Activated naive CD8-positive, alpha-beta T cell treated with anti-CD3 and anti-CD28 coated beads, Interleukin-2, amount 10 ng/mL, durations not matched to agents 7 days and 5 days (primary cell): ENCODE measurements around the gene OTX2. TPM values are rescaled to one million over a fixed set of nuclear protein-coding genes. Genes with fewer than 3 reads are reported as not detected.
A peak's percentile ranks its signal among the peaks of the same experiment; 100 is the strongest.

Experiments used
- ATAC-seq: fragments of 150-1000 bp; cut with Tn5 transposase; one replicate; pipeline ENCODE4 v1.10.0; 2021; ENCODE audit warnings: low read depth, moderate library complexity
- POLR2A ChIA-PET: fragments of 350-600 bp; sonication (Branson Sonifier 250); formaldehyde crosslinking; loops from one replicate; lab custom pipeline; 2021; ENCODE audit warnings: antibody characterized with exemption; lab: Charles Lee
- DNase-seq: peaks from one replicate; pipeline ENCODE4 v3.0.0; 2021
- H3K27ac Mint-ChIP-seq: one replicate; pipeline ENCODE4 v1.8.0; 2022; ENCODE audit warnings: mild to moderate bottlenecking, mixed read lengths
- H3K27me3 Mint-ChIP-seq: one replicate; pipeline ENCODE4 v1.8.0; 2022; ENCODE audit warnings: mild to moderate bottlenecking, moderate library complexity, mixed read lengths
- H3K36me3 Mint-ChIP-seq: one replicate; pipeline ENCODE4 v1.8.0; 2021; ENCODE audit warnings: mild to moderate bottlenecking, mixed read lengths
- H3K4me1 Mint-ChIP-seq: one replicate; pipeline ENCODE4 v1.8.0; 2021; ENCODE audit warnings: mixed read lengths
- H3K4me3 Mint-ChIP-seq: one replicate; pipeline ENCODE4 v1.8.0; 2022; ENCODE audit warnings: mild to moderate bottlenecking, moderate library complexity, mixed read lengths
- H3K9me3 Mint-ChIP-seq: one replicate; pipeline ENCODE4 v1.8.0; 2021; ENCODE audit warnings: mixed read lengths
- total RNA-seq, 2 experiments: library from RNA; stranded (reverse); gene quantifications; one replicate each; pipeline ENCODE4 v1.2.3, GENCODE V29; 2021

Gene OTX2
- total RNA-seq, 2 experiments from 2014 or later, result not detected

DNA sequence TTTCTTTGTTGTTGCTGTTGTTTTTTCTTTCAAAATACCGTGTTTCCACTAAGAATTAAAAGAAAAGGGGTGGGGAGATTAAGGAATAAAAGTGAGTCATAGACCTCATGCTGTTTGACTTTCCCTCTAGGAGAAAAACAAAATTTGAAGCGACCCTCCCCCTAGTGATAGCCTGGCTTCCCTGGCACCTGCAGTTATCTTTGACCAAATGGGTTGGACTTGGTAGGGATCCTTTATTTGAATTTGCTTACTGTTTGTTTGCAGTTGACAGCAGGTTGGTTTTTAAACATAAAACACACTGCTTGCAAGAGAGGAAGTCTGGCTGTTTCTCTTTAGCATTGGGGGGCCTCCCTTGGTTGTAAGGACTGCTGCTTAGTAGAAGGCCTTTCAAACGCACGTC lies 14.0 kb downstream of the OTX2 start:
- Mint-ChIP-seq H3K4me1 (peaks cover 2% of the 10 kb centered on the region), H3K9me3 (no peaks in the 10 kb centered on the region), H3K36me3 (no peaks in the 10 kb centered on the region), H3K27me3 (peaks cover 71% of the 10 kb centered on the region), H3K27ac (no peak overlapping the region), H3K4me3 (no peak overlapping the region)
- DNase-seq (no peak), ATAC-seq (no peak)
- POLR2A ChIA-PET, result no interaction called here

DNA sequence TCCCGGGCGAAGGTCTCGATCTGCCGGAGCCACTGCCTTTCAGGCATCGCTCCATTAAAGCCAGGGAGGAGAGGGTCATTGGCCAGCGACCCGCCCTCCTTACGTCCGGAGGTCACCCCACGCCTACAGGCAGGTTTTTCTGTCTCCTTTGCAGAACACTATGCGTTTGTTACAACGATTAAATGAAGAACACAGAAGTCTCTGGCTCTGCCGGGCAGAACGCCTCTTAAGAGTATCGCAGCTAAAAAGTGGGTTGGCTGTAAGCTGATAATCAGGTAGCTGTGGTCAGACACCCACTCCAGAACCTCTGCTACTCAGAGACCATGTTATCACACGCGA lies 15.0 kb downstream of the OTX2 start:
- Mint-ChIP-seq H3K9me3 (no peaks in the 10 kb centered on the region), H3K27ac (no peak overlapping the region), H3K4me3 (no peak overlapping the region), H3K4me1 (peaks cover 2% of the 10 kb centered on the region), H3K27me3 (peaks cover 63% of the 10 kb centered on the region), H3K36me3 (no peaks in the 10 kb centered on the region)
- POLR2A ChIA-PET, result no interaction called here
- no peak for DNase-seq
- no peak for ATAC-seq

DNA sequence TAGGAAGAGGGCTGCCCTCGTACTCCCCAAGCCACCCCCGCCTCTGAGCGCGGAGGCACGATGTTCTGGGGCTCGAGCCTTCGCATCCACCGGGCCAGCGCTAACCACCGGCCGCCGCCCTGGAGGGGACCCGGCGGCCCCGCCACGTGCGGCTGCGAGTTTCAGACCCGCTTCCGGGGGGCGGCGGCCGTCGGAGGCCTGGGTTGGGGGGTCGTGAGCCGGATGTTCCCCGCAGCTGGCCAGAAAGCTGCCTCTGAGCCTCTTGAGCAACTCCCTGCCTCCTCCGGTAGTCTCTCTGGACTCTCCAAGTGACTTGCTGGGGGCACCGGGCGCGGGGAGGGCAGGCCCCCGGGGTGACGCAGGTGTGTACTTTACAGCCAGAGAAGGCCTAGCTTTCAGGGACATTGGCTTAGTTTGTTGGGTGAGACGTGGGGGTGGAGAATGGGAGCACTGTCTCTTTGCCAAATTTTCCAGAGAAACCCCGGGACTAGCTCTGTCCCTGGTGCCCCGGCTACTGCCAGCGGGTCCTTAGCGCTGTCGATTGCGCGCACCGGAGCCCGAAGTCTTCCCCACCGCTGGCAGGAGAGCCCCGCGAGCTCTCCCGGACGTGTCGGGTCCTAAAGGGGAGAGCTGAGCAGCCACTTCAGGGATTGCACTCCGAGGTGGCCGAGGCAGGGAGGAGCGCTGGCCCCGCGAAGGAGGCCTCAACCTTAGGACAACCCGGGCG lies 15.6 kb downstream of the OTX2 start:
- no peak overlapping the region for H3K27ac Mint-ChIP-seq
- DNase-seq, result peak; percentile 25
- H3K4me3 Mint-ChIP-seq, result no peak overlapping the region
- H3K4me1 Mint-ChIP-seq, result peaks cover 2% of the 10 kb centered on the region
- no peaks in the 10 kb centered on the region for H3K9me3 Mint-ChIP-seq
- H3K27me3 Mint-ChIP-seq, result peaks cover 60% of the 10 kb centered on the region
- ATAC-seq, result no peak
- no peaks in the 10 kb centered on the region for H3K36me3 Mint-ChIP-seq
- POLR2A ChIA-PET, result no interaction called here

DNA sequence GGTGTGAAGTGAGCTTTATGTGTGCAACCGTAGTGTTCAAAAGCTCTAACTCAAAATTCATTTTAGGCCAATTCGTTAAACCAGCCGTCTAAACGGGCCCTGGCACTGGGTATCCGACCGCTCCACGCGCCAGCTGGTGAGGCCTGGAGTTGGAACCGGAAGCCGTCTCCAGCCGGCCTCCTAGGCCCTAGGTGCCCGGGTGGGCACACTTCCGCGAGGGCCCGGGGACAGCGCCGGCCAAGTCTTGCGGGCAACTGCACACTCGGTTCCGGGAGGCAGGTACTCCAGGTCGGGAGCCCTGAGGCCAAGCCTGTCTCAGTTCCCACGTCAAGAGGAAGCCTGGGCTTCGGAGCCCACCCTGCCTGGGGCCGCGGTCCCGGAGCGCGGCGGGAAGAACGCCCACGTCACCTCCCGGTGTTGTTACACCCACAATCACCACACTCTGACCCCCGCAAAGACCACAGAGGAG lies 16.2 kb downstream of the OTX2 start:
- POLR2A ChIA-PET, result no interaction called here
- H3K4me1 Mint-ChIP-seq, result peaks cover 2% of the 10 kb centered on the region
- no peaks in the 10 kb centered on the region for H3K9me3 Mint-ChIP-seq
- ATAC-seq, result no peak
- peaks cover 54% of the 10 kb centered on the region for H3K27me3 Mint-ChIP-seq
- H3K27ac Mint-ChIP-seq, result no peak overlapping the region
- DNase-seq, result peak; percentile 27
- H3K36me3 Mint-ChIP-seq, result no peaks in the 10 kb centered on the region
- H3K4me3 Mint-ChIP-seq, result no peak overlapping the region

DNA sequence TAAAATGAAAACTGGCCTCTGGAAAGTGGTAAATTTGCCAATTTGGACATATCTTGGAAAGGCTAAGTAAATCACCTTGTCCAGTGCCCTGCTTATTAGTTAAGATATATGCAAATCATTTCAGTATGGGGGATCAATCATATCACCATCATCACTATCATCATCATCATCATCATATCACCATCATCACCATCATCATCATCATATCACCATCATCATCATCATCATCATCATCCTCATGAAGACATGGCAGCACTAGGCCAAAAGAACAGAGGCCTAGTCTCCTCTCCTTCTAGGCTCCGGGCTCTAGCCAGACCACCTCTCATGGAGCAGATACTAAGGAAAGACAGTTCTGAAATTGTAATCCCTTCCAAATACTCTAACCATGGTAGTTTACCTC lies 20.3 kb downstream of the OTX2 start:
- H3K36me3 Mint-ChIP-seq, result no peaks in the 10 kb centered on the region
- POLR2A ChIA-PET, result no interaction called here
- H3K4me1 Mint-ChIP-seq, result no peaks in the 10 kb centered on the region
- no peak overlapping the region for H3K4me3 Mint-ChIP-seq
- peaks cover 39% of the 10 kb centered on the region for H3K27me3 Mint-ChIP-seq
- no peaks in the 10 kb centered on the region for H3K9me3 Mint-ChIP-seq
- H3K27ac Mint-ChIP-seq, result no peak overlapping the region
- no peak for DNase-seq
- ATAC-seq, result no peak

DNA sequence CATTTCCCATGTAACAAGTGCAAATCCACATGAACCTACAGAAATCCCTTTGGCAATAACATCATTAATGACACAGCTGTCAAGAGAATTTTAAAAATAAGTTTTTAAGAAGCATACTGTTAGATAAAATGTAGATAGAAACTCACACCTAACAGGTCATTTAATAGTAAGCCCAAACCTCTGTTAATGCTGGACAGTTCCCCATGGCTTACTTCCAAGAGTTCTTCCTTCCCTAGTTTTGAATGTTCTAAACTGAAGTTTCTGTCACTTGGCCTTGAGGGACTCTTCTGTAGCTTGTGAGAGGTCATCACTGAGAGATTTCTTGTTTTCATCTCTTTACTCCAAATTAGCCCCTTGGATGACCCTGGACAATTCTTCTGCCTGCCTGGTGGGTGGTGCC lies 22.7 kb downstream of the OTX2 start:
- ATAC-seq (no peak), DNase-seq (no peak)
- no peak overlapping the region for H3K27ac Mint-ChIP-seq
- POLR2A ChIA-PET, result no interaction called here
- H3K9me3 Mint-ChIP-seq, result no peaks in the 10 kb centered on the region
- H3K4me1 Mint-ChIP-seq, result no peaks in the 10 kb centered on the region
- H3K36me3 Mint-ChIP-seq, result no peaks in the 10 kb centered on the region
- H3K4me3 Mint-ChIP-seq, result no peak overlapping the region
- peaks cover 20% of the 10 kb centered on the region for H3K27me3 Mint-ChIP-seq

DNA sequence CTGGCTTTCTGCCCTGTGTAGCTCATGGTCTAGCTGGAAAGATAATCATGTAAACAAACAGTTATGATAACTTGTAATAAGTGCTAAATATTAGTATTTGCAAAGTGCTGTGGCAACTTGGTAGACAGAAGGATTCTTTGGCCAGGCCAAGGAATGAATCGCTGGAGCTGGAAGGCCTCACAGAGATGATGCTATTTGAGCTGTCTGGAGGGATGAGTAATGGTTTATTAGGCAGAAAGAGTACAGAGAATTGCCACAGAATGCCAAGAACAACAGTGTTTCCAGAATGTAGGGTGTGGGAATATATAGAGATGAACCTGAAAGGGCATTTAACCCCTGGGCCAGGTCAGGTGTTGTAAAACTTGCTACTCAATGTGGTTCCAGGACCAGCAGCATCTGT lies 27.6 kb downstream of the OTX2 start:
- no peaks in the 10 kb centered on the region for H3K36me3 Mint-ChIP-seq
- DNase-seq (no peak), ATAC-seq (no peak)
- peaks cover 13% of the 10 kb centered on the region for H3K27me3 Mint-ChIP-seq
- POLR2A ChIA-PET, result no interaction called here
- H3K9me3 Mint-ChIP-seq, result no peaks in the 10 kb centered on the region
- no peaks in the 10 kb centered on the region for H3K4me1 Mint-ChIP-seq
- H3K27ac Mint-ChIP-seq, result no peak overlapping the region
- no peak overlapping the region for H3K4me3 Mint-ChIP-seq

DNA sequence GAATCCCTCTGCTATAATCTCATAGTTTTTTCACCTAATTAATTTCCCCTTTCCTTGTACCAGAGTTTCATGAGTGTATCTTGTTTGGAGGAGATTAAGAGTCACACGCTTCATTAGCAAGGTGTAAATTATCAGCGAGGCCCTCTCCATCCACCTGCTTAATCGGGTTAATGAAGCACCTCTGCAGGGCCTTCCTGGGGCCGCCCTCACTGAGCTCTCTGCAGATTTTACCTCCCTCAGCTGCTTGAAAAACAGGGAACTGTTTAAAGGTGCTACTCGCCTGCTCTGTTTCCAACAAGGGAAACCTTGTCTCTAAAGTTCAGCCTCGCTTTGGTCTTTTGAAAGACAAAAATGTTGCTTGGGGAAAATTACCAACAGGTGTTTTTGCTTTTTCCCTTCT lies 35.8 kb downstream of the OTX2 start:
- Mint-ChIP-seq H3K36me3 (no peaks in the 10 kb centered on the region), H3K4me1 (no peaks in the 10 kb centered on the region), H3K27ac (no peak overlapping the region), H3K4me3 (no peak overlapping the region), H3K9me3 (no peaks in the 10 kb centered on the region), H3K27me3 (peaks cover 4% of the 10 kb centered on the region)
- DNase-seq (no peak), ATAC-seq (no peak)
- POLR2A ChIA-PET, result no interaction called here

DNA sequence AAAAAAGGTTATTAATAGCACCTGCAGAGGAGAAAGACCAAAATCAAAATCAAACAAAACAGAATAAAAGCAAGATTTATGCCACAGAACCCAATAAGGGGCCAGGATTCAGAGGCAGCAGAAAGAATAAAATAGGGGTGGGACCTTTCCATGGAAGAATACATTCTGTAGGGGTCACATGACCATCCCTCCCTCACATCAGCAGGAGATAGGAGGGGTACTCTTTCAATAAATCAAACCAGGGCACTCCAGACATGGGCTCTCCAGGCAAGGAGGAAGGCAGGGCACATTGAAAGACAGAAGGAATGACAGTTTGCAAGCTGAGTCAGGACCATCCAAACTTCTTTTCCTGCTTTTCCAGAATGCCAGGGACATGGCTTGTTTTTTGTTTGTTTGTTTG lies 39.8 kb downstream of the OTX2 start:
- POLR2A ChIA-PET, result no interaction called here
- Mint-ChIP-seq H3K27ac (no peak overlapping the region), H3K27me3 (no peaks in the 10 kb centered on the region), H3K9me3 (no peaks in the 10 kb centered on the region), H3K36me3 (no peaks in the 10 kb centered on the region), H3K4me3 (no peak overlapping the region), H3K4me1 (no peaks in the 10 kb centered on the region)
- ATAC-seq, result no peak
- DNase-seq, result no peak

DNA sequence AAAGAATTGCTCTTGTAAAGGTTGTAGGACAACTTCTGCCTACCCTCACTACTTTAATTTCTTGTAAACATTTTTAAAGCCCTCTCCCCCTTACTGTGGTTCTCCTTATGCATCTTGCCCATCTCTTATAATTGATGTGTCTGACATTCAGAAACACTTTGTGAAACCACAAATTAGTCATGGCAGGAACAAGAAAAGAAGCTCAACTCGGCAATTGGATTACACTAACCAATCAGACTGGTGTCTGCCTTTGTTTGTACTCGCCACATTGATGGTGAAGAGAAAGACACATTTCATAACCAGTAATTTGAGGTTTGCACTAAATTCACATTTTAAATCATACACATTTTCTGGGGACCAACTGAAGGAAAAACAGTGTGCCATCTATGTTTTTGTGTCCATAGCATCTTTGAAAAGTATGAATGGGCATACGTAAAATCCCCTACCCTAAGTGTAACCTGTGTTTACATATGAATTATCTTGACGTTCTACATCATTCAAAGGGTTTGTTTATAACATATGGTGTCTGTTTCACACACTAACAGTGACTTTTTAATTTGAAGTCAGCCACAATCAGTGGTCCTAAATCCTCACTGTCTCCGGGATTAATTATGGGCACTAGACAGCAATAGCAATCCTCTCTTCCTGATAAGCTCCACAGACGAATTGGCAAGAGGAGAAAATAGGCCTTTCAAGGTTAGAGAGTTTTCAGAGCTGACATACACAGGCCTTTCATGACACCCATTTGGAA lies 49.9 kb downstream of the OTX2 start:
- H3K36me3 Mint-ChIP-seq, result no peaks in the 10 kb centered on the region
- ATAC-seq, result no peak
- no peak overlapping the region for H3K27ac Mint-ChIP-seq
- no peak for DNase-seq
- POLR2A ChIA-PET, result no interaction called here
- H3K4me3 Mint-ChIP-seq, result no peak overlapping the region
- H3K27me3 Mint-ChIP-seq, result peaks cover 18% of the 10 kb centered on the region
- no peaks in the 10 kb centered on the region for H3K4me1 Mint-ChIP-seq
- no peaks in the 10 kb centered on the region for H3K9me3 Mint-ChIP-seq

DNA sequence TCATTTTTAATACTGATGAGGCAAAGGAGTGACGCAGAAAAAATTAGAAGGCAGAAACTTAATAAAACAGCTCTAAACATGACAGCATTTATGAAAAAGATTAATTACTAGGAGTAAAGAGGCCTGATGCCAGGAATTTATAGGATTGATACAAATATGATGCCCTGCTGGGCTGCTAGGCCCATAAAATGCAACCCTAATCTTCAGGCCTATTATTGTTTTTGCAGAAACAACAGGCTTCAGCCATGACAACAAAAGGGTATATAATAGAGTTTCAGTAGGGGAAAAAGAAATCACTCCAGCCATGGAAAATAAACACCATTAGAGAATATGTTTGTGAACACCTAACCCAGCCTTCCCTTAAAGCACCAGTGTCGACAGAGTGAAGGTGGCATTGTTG lies 50.6 kb downstream of the OTX2 start:
- no peaks in the 10 kb centered on the region for H3K4me1 Mint-ChIP-seq
- POLR2A ChIA-PET, result no interaction called here
- peaks cover 17% of the 10 kb centered on the region for H3K27me3 Mint-ChIP-seq
- no peak overlapping the region for H3K4me3 Mint-ChIP-seq
- ATAC-seq (no peak), DNase-seq (no peak)
- H3K36me3 Mint-ChIP-seq, result no peaks in the 10 kb centered on the region
- no peak overlapping the region for H3K27ac Mint-ChIP-seq
- H3K9me3 Mint-ChIP-seq, result no peaks in the 10 kb centered on the region

DNA sequence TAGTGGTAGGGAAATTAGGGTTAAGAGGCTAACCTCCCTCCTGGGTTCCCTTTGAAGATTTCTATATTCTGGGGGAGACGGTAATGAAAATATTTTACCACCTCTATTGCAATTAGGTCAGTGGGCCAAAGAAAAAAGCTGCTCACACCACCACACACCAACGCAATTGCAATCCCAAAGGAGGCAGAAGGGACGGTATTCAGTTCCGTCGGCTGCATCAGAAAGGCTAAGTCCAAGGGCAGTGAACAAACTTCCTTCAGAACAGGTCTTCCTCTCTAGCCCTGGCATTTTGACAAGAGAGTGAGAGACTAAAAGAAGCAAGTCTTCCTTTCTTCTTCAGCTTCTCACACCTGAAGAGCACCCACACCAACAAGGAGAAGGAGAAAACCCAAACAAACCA lies 51.2 kb downstream of the OTX2 start:
- POLR2A ChIA-PET, result no interaction called here
- no peak overlapping the region for H3K27ac Mint-ChIP-seq
- no peak overlapping the region for H3K4me3 Mint-ChIP-seq
- H3K9me3 Mint-ChIP-seq, result no peaks in the 10 kb centered on the region
- H3K27me3 Mint-ChIP-seq, result peaks cover 18% of the 10 kb centered on the region
- H3K36me3 Mint-ChIP-seq, result no peaks in the 10 kb centered on the region
- DNase-seq, result no peak
- ATAC-seq, result no peak
- H3K4me1 Mint-ChIP-seq, result no peaks in the 10 kb centered on the region

DNA sequence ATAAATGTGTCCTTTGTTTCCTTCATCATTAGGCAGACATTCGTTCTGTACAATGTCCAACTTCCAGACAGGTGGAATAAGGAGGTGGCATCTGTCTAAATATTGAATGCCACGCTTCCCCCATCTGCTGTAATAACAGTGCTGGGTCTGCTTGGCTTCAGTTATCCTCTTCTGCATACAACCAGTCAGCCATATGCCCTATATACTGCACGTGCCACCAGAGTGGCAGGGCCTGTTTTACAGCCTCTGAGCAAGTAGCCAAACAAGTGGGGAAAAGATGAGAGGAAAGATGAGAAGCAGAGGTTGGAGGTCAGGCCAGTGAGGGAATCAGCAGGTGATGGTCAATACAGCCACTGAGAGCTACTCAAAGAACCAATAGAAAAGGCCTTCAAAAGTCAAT lies 55.4 kb downstream of the OTX2 start:
- Mint-ChIP-seq H3K27ac (no peak overlapping the region), H3K4me1 (no peaks in the 10 kb centered on the region), H3K4me3 (no peak overlapping the region), H3K9me3 (no peaks in the 10 kb centered on the region), H3K27me3 (peaks cover 19% of the 10 kb centered on the region), H3K36me3 (no peaks in the 10 kb centered on the region)
- POLR2A ChIA-PET, result no interaction called here
- no peak for DNase-seq
- no peak for ATAC-seq

DNA sequence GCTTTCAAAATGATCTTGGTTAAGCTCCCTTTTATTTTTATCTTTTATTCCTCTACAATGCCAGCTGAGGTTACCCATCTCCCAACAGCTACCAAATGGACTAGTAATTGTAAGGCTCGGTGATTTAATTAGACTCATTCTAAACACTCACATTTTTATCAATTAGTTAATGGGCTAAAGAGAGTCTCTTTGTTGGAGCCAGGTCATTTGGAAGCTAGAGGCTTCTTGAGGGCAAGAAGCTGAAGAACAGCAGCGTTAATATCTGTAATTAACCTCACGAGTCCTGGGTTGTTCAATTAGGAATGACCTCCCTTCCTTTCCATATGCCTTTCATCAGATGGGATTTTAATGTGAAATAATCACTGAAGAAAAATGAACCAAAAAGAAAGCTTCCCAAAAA lies 56.9 kb downstream of the OTX2 start:
- DNase-seq (no peak), ATAC-seq (no peak)
- no peaks in the 10 kb centered on the region for H3K36me3 Mint-ChIP-seq
- H3K4me3 Mint-ChIP-seq, result no peak overlapping the region
- H3K4me1 Mint-ChIP-seq, result no peaks in the 10 kb centered on the region
- no peaks in the 10 kb centered on the region for H3K9me3 Mint-ChIP-seq
- H3K27ac Mint-ChIP-seq, result no peak overlapping the region
- peaks cover 23% of the 10 kb centered on the region for H3K27me3 Mint-ChIP-seq
- POLR2A ChIA-PET, result no interaction called here
